HG03439 (cell line): ENCODE data around the gene PDE2A.

Source experiments
- ATAC-seq: cut with Tn5 transposase; IDR thresholded peaks from one replicate; pipeline ENCODE4 v1.9.1; 2021; ENCODE audit warnings: mild to moderate bottlenecking, moderate library complexity; ENCODE audit not compliant: unreplicated experiment

PDE2A gene

DNA sequence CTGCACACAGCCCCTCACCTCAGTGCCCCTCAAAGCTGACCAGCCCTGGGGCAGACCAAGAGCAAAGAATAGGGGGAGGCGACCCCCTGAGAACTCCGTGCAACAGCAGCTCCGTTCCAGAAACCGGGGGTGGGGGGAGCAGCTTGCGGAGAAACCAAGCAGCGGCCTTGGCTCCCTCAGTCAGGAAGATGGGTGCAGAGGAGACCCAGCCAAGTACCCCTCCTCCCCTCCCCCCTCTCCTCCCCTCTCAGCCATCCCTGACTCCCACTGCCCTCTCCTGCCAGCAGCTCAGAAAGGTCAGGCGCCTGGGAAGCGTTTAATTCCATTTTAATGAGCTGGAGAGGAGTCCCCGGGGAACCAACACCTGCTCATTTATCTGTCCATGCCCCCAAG lies 78.9 kb downstream of the PDE2A start:
- no peak for ATAC-seq

DNA sequence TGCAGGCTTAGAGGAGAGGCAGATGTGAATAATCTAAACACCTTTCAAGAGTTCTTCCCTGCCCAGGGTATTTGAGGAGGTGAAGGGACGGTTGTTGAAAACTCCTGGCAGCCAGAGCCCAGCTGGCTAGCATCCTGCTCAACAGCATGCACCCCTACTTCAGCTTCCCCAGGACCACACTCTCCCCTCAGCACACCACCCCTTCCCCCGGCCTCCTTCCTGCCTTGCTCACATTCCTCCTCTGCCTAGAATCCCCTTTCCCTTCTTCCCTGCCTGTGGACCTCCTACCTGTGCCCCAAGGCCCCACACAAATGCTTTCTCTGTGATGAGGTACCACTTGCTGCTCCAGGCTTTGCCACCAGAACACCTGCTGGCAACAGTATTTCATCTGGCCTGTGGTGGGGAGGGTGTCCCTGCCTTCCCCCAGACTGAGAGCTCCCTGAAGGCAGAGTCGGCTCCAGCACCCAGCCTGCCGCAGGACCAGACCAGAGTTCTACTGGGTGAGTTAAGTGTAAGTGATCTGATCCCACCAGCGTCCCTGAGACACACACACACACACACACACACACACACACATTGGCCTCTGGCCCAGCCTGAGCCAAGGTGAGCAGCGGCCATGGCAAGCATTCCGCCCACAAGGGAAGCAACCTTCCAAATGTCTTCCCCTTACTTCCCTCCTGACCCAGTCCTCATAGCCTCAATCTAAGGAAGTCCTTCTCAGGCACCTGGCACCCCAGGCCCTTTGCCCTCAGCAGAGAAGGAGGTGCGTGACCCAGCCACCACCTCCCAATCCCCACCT lies 79.5 kb downstream of the PDE2A start:
- ATAC-seq = no peak

DNA sequence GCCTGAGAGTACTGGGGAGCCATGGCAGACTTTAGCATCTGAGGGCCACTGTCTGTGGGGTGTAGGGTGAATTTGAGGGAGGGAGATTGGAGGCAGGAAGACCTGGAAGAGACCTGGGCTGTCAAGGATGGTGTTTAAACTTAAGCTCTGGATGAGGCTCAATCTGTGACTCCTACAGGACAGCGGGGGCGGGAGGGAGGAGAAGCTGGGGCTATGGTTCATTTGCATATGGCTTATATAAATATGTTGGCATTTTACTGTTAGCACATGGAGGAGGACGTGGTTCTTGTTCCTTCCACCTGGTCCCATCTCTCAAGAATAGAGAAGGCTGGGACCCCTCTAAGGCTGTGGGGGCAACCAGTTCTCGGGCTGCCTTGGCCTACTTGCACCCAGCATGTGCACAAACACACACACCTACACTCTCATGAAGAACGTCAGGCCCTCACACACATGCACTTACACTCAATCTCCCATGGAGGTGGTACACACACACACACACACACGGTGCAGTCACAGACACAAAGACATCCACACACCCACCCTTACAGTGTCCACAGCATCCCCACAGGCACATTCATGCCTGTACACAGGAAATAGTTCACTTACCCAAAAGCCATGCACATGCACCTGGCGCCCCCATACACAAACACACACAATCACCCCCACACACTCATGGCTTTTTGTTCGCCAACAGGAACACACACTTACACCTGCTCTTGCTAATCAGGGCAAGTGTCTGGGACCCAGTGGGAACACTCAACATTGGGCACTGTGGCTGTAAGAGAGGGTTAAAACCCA lies 81.3 kb downstream of the PDE2A start:
- no peak for ATAC-seq

DNA sequence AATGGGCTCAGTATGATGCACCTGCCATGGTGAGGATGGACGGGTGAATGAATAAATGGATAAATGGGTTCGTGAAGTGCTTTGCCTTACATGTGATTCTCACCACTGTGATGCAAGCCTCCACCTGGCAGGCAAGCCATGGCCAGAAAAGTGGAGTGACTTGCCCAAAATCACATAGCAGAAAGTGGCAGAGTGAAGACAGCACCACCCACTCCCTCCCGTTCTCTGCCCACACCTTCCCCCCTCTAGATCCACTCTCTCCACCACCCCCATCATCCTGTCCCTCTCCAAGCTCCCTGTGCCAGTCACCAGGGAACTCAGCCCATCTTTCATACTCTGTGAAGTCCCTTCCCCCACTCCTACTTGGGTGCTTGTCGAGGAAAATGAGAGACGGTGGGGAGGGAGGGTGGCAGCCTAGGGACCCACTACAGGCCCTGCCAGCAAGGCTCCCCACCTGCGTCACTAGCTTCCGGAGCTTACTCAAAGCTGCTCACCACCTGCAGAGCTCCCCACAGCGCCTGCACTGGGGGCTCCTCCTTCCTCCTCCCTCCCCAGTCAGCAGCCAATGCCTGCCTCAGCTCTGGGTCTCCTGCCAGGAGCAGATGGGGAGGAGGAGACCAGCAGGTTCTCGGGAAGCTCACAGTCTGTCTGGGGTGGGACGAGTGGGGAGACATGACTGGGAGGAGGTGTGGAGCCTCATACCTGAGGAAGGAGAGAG lies 82.3 kb downstream of the PDE2A start:
- ATAC-seq = no peak

DNA sequence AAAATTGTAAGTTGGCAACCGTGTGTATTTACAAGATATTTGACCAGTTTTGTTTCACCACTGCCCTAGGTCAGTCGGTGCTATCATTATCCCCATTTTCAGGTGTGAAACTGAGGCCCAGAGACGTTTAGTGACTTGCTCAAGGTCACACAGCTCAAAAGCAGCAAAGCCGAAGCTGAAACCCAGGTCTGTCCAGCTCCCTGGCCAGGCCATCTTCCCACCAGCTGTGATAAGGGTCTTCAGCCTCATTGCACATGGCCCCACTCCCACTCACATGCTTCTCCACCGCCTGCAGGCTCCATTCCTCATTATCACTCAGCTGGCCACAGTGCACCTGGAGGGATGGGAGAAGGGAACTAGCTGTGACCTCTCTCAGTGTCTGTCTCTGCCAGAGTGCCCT lies 83.2 kb downstream of the PDE2A start:
- no peak for ATAC-seq

DNA sequence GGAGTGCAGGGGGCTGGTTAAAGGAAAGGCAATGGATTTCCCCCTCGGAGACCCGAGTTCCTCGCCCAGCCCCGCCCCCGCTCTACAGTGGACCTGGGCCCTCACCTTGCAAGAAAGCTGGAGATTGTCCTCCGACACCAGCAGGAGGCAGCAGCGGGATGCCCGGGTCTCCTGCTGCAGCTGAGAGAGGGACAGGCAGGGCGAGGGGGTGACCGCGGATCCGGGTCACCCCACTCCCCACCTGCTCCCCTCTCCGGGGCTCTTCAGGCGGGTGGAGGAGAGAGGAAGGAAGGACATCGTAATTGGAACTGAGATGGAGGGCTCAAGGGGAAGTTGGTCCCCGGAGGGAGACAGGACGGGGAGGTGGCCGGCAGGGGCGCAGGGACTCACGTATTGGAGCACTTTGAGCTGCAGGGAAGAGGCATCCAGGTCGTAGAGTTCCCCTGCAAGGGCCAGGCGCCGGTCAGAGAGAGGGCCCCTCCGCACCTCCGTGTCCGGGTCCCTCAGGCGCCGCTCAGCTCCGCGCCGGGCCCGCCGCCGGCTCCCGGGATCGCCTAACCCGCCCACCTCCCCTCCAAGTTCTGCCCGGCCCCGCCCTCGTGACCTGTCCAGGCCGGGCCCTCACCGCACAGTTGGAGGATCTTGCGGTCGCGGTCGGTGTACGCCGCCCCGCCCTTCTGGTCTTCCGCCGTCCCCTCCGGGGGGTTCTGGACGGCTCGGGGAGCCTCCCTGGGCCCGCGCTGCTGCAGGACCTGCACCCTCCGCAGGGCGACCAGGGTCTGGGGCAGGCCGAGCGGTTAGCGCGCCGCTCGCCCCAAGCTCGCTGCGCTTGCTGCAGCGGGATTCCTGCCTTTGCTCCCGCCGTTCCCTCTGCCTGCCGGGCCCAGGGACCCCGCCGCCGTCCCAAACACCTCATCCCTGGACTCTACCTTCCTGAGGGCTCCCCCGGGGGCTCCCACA lies 84.1 kb downstream of the PDE2A start:
- ATAC-seq = no peak

DNA sequence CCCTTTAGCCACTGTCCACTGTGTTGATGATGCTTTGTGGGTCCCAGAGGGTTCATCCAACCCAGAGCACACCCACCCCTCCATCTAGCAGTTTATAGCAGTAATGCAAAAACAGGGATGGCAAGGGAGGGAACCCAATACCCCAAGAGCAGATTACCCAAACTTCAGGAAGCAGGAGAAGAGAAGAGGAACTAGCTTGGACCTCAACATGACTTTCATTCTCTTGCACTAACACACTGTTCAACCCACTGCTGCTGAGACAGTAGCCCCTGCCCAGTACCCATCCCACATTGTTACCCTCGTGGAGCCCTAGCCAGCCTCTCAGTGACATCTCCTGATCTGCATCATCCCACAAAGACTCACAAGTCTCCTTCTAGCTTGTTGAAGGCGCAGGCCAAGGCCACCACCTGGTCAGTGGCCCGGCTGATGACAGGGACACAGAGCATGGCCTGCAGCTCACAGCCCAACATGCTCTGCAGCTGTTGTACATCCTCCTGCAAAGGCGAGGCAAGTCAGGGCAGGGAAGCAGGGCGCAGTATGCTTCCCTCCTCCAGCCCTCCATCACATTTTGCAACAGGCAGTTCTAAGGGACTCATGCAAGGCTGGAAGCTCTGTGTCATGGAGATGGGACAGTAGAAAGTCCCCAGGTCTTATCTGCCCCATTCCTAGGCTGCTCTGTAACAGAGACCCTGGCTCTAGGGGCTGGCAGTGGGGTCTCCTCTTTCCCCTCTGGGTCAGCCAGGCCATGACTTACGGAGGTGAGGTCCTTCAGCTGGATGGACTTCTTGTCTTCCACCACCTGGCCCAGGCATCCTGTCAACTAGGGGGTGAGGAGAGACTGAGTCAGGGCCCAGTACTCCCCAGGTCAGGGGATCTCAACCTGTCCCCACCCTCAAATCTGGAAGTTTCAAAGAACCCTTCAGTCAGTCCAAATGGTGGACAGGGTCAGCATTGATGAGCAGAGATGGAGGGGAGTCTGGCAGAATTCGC lies 85.5 kb downstream of the PDE2A start:
- ATAC-seq = no peak

DNA sequence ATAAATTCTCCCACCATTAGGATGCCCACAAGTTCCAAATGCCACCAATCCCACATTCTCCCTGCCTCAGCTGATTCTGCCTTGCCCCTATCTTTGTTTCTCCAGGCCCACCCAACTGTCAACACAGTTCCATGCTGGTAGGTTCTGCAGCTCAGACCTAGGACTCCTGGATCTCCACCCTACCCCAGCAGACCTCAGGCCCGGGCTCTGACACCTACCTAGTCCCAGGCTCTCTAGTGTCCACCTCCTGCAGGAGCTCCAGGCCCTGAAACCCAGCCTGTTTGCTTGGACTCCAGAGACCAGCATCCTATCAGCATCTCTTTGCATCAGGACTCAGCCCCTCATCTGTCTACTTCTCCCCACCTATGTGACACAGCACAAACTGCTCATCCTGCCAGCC lies 86.5 kb downstream of the PDE2A start:
- no peak for ATAC-seq

DNA sequence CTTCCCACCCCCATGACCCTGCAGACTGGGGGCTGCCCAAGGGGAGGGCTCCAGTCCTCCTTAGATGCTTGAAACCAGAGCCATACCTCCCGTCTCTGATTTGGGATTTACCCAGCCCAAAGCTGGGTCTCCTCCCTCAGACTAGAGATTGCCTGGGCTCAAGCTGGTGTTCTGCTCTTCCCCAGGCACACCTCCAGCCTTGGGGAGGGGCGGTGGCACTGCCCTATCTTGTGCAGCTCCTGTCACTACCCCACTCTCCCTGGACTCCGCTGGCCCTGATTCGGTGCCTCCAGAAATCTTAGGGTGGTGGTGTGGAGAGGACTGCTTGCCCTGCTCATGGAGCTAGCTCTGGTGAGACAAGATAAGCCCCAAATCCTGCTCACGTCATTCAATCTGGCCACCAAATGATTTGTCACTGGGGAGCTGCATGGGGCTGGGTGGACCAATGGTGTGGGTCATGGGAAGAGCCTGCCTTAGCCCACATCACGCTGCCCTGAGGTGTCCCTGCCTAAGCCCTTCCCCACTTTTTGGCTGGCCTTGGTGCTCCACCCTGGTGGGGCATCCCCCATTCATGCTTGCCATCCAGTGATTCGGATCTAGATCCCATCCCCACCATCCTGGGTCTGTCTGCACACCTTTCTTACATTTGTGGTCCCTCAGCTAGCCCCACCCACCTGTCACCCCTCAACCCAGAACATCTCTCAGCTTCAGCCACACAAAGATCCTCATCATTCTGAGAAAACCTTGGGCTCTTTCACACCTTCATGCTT lies 87.7 kb downstream of the PDE2A start:
- no peak for ATAC-seq

DNA sequence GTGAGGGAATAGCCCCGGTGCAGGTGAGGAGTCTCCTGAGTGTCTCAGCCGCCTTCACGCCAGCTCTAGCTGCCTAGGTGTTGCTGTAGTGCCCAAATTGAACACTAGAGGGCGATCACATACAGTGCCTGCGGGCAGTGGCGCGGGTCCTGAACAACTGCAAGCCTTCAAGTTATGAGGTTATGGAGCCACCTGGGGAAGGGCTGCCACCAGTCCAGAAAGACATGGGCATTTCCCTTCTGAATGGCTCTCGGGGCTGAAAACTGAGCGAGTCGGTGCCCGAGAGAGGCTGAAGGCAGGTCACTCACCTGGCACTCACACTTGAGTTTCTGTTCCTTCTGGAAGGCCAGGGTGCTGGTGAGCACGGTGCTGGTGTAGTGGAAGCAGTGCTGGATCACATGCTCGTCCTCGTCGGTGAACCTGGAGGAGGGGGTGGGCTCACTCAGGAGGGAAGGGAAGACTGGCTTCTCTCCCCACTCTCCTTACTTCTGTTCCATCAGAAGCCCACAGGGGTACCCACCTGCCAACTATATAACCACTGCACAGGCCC lies 88.4 kb downstream of the PDE2A start:
- no peak for ATAC-seq

DNA sequence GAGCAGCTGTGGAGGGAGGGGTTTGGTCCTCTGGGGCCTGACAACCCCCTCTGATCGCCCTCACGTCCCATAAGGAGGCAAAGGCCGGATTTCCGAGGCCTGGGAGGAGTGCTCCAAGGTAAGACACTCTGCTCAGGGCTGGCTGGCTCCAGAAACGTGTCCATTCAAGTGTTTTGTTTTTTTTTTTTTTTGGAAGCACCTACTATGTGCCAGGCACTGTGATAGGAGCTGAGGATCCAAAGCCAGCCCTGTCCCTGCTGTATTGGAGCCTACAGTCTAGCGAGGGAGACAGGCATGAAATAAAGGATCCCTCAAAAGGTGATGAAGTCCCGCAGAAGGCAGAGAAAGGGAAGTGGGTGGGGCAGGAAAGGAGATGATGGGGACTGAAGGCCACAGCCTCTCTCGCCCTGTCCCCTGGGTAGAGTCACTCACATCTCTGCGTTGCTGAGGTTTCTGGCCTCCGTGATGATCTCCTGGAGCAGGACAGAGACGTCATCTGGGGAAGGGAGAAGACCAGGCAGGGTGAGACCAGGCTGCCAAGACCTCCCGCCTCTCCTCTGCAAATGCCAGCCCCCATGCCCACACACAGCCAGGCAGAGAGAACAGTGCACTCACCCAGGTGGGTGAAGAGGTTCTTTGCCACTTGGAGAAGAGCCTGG lies 89.2 kb downstream of the PDE2A start:
- no peak for ATAC-seq

DNA sequence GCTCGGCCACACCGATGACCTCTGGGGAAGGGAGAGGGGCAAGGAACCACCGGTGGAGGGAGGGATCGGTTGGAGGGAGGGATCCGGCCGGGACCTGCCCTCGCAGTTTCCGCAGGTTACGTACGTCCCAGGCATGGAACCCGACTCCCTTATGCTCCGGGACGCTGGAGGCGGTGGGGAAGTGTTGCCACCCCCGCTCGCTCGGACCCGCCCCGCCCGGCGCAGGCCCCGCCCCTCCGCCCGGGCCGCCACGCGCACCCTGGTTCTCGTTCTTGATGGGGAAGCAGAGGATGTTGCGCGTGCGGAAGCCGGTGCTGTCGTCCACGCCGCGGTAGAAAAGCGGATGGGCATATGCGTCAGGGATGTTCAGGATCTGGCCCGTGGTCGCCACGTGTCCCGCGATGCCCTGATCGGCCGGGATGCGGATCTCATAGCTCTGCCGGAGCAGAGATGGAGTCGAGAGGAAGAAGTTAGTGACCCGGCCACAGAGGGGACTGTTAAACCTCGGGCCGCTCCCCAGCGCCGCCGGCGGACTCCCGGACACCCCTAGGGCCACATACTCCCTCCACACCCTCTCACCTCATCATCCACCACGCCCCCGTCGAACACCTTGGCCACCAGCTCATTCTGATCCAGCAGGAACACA lies 89.8 kb downstream of the PDE2A start:
- ATAC-seq = no peak

DNA sequence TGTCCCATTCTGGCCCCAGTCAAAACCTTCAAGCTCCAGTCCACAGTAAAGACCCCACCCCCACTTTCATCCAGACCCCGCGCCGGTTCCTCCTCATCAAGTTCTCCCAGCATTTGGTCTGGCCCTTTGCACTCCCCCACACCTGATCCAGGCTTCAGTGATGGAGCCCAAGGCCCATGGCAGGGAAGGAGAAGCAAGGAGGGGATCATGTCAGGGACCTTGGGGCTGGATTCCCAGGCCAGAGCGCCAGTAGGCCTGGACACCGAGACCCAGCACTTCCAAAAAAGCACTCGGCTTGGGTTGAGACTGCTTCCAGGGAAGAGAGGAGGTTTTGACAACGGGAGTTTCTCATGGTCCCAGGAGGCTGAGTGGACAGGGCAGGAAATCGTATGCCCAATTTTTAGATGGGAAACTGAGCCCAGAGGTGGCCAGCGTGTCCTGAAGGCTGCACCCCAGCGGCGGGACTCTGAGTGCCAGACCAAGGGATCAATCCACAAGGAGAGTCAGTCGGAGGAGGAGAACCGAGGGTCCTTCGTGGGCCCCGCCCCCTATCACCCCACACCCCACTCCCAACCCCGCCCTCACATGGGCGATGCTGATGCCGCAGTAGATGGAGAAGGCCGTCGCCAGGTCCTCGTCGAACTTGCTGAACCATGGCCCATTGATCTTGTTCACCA lies 90.5 kb downstream of the PDE2A start:
- ATAC-seq = no peak

DNA sequence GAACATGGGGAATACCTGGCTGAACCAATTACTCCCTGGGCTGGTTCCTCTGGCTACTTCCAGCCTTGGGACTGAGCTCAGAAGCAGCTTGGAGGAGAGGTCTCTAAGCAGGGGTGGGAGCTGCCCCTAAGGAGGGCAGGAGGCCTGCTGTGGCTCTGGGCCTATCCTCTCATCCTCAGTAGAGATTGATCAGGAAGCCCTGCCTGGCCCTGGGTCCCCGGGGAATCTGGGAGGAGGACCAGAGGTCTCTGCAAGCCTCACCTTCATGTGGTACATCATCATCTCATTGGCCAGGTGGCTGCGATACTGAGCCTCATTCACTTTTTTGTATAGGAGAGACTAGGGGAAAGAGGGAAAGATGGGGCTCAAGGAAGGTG lies 91.1 kb downstream of the PDE2A start:
- ATAC-seq = no peak

DNA sequence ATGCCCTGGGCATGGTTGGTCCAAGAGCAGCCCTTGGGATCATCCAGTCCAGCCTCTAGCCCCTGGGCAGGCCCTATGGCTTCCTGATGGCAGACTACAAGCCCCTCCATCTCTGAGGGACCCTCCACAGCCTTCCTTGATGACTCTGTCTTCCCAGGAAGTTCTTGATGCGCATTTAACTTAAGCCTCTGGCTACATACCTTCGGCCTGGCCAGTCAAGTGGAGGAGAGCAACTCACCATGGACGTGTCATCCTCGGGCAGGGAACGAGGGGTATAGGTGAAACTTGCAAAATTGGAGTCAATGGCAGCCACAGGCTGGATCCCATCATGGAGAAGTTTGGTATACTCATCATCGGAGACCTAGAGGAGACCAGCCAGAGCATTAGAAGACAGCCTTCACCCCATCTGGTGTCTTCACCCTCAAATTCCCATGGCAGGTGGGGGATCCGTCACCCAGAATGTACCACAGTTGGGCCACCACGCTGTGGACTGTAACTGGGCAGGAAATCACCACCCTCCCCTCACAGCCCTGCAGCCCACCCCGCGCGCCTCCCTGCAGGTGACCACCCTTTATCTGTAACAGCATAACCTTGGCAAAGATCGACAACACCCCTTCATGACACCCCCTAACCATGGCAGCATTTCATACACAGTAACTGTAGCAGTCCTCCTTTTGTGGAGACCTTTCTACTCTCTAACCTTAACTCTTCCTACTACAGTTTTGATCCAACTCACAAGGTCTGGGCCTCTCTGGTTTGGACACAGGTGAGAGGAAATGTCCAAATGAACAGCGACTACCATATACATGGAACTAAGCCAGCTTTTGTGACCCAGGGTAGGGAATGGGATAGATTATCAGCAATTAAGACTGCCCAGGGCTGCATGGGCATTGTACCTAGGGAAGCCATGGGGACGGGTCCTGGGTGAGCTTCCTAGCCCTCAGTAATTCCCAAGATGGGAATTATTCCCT lies 91.7 kb downstream of the PDE2A start:
- no peak for ATAC-seq

DNA sequence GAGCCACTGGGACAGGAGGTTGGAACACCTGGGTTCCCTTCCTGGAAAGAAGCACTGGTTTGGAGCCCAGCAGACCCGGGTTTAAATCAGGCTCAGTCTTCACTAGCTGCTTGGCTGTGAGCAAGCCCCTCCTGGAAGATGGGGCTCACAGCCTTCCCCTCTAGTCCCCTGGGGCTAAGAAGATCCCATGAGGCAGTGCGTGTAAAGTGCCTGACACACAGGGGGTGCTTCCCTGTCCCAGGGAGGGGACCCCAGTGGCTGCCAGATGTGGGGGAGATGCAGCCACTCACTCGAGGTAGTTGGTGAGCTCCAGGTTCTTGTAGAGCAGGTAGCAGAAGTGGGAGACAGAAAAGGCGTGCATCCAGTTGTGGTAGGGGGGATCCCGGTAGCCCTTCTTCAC lies 93.2 kb downstream of the PDE2A start:
- no peak for ATAC-seq
